Measurements from ENCODE around the gene CAMK2D.

CAMK2D gene

GRCh38 chr4:113756005-113756410, 5.5 kb downstream of the CAMK2D start:
- no peak for TF ChIP-seq CTCF (conservative IDR thresholded peaks at IDR 0.05)
- no peak for TF ChIP-seq ZFX (IDR thresholded peaks at IDR 0.05)
- H3K27ac ChIP-seq: no peak overlapping the region

- H3K27ac ChIP-seq: no peak overlapping the region
- TF ChIP-seq ZFX (IDR thresholded peaks at IDR 0.05) (no peak), CTCF (conservative IDR thresholded peaks at IDR 0.05) (no peak)
Observed at GRCh38 chr4:113750734-113751133, 10.8 kb downstream of the CAMK2D start.

- no peak for TF ChIP-seq ZFX (IDR thresholded peaks at IDR 0.05)
Observed at GRCh38 chr4:113750296-113750695, 11.2 kb downstream of the CAMK2D start.

GRCh38 chr4:113749178-113749577, 12.4 kb downstream of the CAMK2D start:
- no peak overlapping the region for H3K27ac ChIP-seq
- no peak for TF ChIP-seq CTCF (conservative IDR thresholded peaks at IDR 0.05)
- TF ChIP-seq ZFX (IDR thresholded peaks at IDR 0.05): no peak

More at GRCh38 chr4:113750296-113750695, 11.2 kb downstream of the CAMK2D start:
- no peak overlapping the region for H3K27ac ChIP-seq

GRCh38 chr4:113747949-113748348, 13.6 kb downstream of the CAMK2D start:
- no peak overlapping the region for H3K27ac ChIP-seq
- TF ChIP-seq CTCF (conservative IDR thresholded peaks at IDR 0.05) (no peak), ZFX (IDR thresholded peaks at IDR 0.05) (no peak)

- H3K27ac ChIP-seq: no peak overlapping the region
- no peak for TF ChIP-seq ZFX (IDR thresholded peaks at IDR 0.05)
Observed at GRCh38 chr4:113745711-113746110, 15.8 kb downstream of the CAMK2D start.

GRCh38 chr4:113744667-113745240, 16.8 kb downstream of the CAMK2D start:
- TF ChIP-seq CTCF (conservative IDR thresholded peaks at IDR 0.05) (no peak), ZFX (IDR thresholded peaks at IDR 0.05) (no peak)
- H3K27ac ChIP-seq: no peak overlapping the region

- no peak overlapping the region for H3K27ac ChIP-seq
- TF ChIP-seq CTCF (conservative IDR thresholded peaks at IDR 0.05) (no peak), ZFX (IDR thresholded peaks at IDR 0.05) (no peak)
Observed at GRCh38 chr4:113743690-113744089, 17.8 kb downstream of the CAMK2D start.

All from C4-2B (cell line).